Measurements from ENCODE around the gene JAG1. TPM values are rescaled to one million over a fixed set of nuclear protein-coding genes. Genes with fewer than 3 reads are reported as not detected.

JAG1 gene
- total RNA-seq, 1 experiment from 2014 or later, result 45.2 TPM

GRCh38 chr20:10604865-10605440, 68.8 kb downstream of the JAG1 start:
- Mint-ChIP-seq H3K27ac (no peak overlapping the region), H3K36me3 (no peaks in the 10 kb centered on the region), H3K9me3 (no peaks in the 10 kb centered on the region), H3K4me1 (peaks cover 9% of the 10 kb centered on the region; the same call in 1 of the 2 replicates), H3K27me3 (ENCODE audit: low read depth) (no peaks in the 10 kb centered on the region), H3K4me3 (no peak overlapping the region)
- no peak for ATAC-seq
- no peak for TF ChIP-seq GABPB1 (CRISPR knock-in tag; IDR thresholded peaks at IDR 0.05)
- TF ChIP-seq ZMAT4 (CRISPR knock-in tag; IDR thresholded peaks at IDR 0.05), result no peak
- no peak for TF ChIP-seq TCF7 (CRISPR knock-in tag; IDR thresholded peaks at IDR 0.05; ENCODE audit: low read depth)
- TF ChIP-seq ZNF263 (CRISPR knock-in tag; IDR thresholded peaks at IDR 0.05; ENCODE audit: low read depth), result no peak
- no peak for TF ChIP-seq SP1 (CRISPR knock-in tag; conservative IDR thresholded peaks at IDR 0.05)
- no peak for TF ChIP-seq ZBTB43 (CRISPR knock-in tag; IDR thresholded peaks at IDR 0.05)
- TF ChIP-seq ZNF416 (CRISPR knock-in tag; IDR thresholded peaks at IDR 0.05), result no peak
- no peak for TF ChIP-seq NR3C1 (CRISPR knock-in tag; conservative IDR thresholded peaks at IDR 0.05; ENCODE audit: low read depth)
- TF ChIP-seq PRRX2 (CRISPR knock-in tag; IDR thresholded peaks at IDR 0.05), result no peak
- TF ChIP-seq CTCF (IDR thresholded peaks at IDR 0.05), result no peak
- TF ChIP-seq ERG (CRISPR knock-in tag; IDR thresholded peaks at IDR 0.05), result no peak
- TF ChIP-seq TEAD4 (CRISPR knock-in tag; IDR thresholded peaks at IDR 0.05), result no peak
- no peak for TF ChIP-seq USF2 (CRISPR knock-in tag; IDR thresholded peaks at IDR 0.05)
- TF ChIP-seq CREM (CRISPR knock-in tag; IDR thresholded peaks at IDR 0.05), result no peak
- no peak for TF ChIP-seq JAZF1 (CRISPR knock-in tag; IDR thresholded peaks at IDR 0.05)
- no peak for TF ChIP-seq ATF6 (CRISPR knock-in tag; IDR thresholded peaks at IDR 0.05)
- TF ChIP-seq FOXK1 (CRISPR knock-in tag; IDR thresholded peaks at IDR 0.05), result no peak
- TF ChIP-seq ZNF671 (CRISPR knock-in tag; IDR thresholded peaks at IDR 0.05), result no peak
- TF ChIP-seq TEAD1 (CRISPR knock-in tag; IDR thresholded peaks at IDR 0.05), result no peak
- ChIA-PET CTCF (no interaction called here), POLR2A (no interaction called here)
- no peak for DNase-seq (ENCODE audit: low spot score)
